H1 (cell line): ENCODE data around the gene NIFK. TPM values are rescaled to one million over a fixed set of nuclear protein-coding genes. Genes with fewer than 3 reads are reported as not detected.

Source experiments
- CTCF ChIA-PET: fragments of 300-600 bp; sonication (Branson Sonifier 250); formaldehyde crosslinking; loops from one replicate; lab custom pipeline; 2021; ENCODE audit not compliant: partially characterized antibody; lab: Charles Lee
- POLR2A ChIA-PET: fragments of 300-600 bp; sonication (Branson Sonifier 250); formaldehyde crosslinking; loops from one replicate; lab custom pipeline; 2021; ENCODE audit warnings: inconsistent platforms; ENCODE audit not compliant: partially characterized antibody; lab: Charles Lee
- DNase-seq, 2 experiments: peaks; one replicate each; pipeline versions ENCODE4 v3.0.0 to v3.0.0-alpha.2; 2010 to 2022; ENCODE audit warnings: low spot score in 2 of 2, low read depth in 1 of 2, mixed read lengths in 1 of 2
- FAIRE-seq: peaks from 2 replicates; lab custom pipeline; 2011; peaks lifted over from hg19 to GRCh38; lab: Jason Lieb, UNC
- H2AFZ ChIP-seq: 2 replicates; pipeline ENCODE4 v1.8.1; 2012; ENCODE audit warnings: low read length, inconsistent platforms
- H2AK5ac ChIP-seq: 2 replicates; pipeline ENCODE4 v1.6.1; 2013; ENCODE audit warnings: low read depth, low read length
- H2BK120ac ChIP-seq: replicated peaks from 2 replicates; pipeline ENCODE3; 2013; ENCODE audit warnings: low read depth, low read length, inconsistent platforms
- H2BK12ac ChIP-seq: 2 replicates; pipeline ENCODE4 v1.6.1; 2013; ENCODE audit warnings: low read depth, low read length
- H2BK15ac ChIP-seq: 2 replicates; pipeline ENCODE4 v1.6.1; 2013; ENCODE audit warnings: low read length
- H2BK20ac ChIP-seq: 2 replicates; pipeline ENCODE4 v1.6.1; 2013; ENCODE audit warnings: low read length
- H2BK5ac ChIP-seq: 2 replicates; pipeline ENCODE4 v1.6.1; 2013; ENCODE audit warnings: low read depth, low read length
- H3K14ac ChIP-seq: 2 replicates; pipeline ENCODE4 v1.6.1; 2013; ENCODE audit warnings: inconsistent platforms; ENCODE audit not compliant: insufficient read length
- H3K18ac ChIP-seq: 2 replicates; pipeline ENCODE4 v1.6.1; 2013; ENCODE audit warnings: low read length; ENCODE audit errors: extremely low read depth
- H3K23ac ChIP-seq: 2 replicates; pipeline ENCODE4 v1.6.1; 2013; ENCODE audit warnings: inconsistent platforms; ENCODE audit not compliant: insufficient read length
- H3K23me2 ChIP-seq: 2 replicates; pipeline ENCODE4 v1.6.1; 2013; ENCODE audit warnings: low read depth, low read length
- H3K27ac ChIP-seq: 2 replicates; pipeline ENCODE4 v1.6.1; 2011; ENCODE audit warnings: low read depth, low read length, inconsistent platforms
- H3K27me3 ChIP-seq, 4 experiments: replicated peaks in 1 of 4; 1 replicate in 1 of 4; 2 replicates in 3 of 4; pipeline versions ENCODE4 v1.6.1 to v1.8.1; 2011 to 2013; ENCODE audit warnings: low read length in 3 of 4, mild to moderate bottlenecking in 3 of 4, inconsistent platforms in 2 of 4, mixed read lengths in 2 of 4, moderate library complexity in 1 of 4; ENCODE audit not compliant: control insufficient read depth in 3 of 4, insufficient read depth in 3 of 4; ENCODE audit errors: extremely low read depth in 1 of 4
- H3K36me3 ChIP-seq, 4 experiments: 2 replicates each; pipeline versions ENCODE4 v1.6.1 to v1.8.1; 2011 to 2013; ENCODE audit warnings: mild to moderate bottlenecking in 4 of 4, low read length in 3 of 4, moderate library complexity in 2 of 4, control low read depth in 1 of 4, inconsistent platforms in 1 of 4; ENCODE audit not compliant: insufficient read depth in 4 of 4, control insufficient read depth in 2 of 4
- H3K4ac ChIP-seq: replicated peaks from 2 replicates; pipeline ENCODE3; 2013; ENCODE audit warnings: low read length, low read depth, mixed read lengths, inconsistent platforms; ENCODE audit not compliant: insufficient read length
- H3K4me1 ChIP-seq, 4 experiments: replicated peaks in 1 of 4; 1 replicate in 1 of 4; 2 replicates in 3 of 4; pipeline versions ENCODE4 v1.6.1 to v1.8.1; 2011 to 2013; ENCODE audit warnings: low read length in 3 of 4, inconsistent platforms in 2 of 4, mixed read lengths in 1 of 4; ENCODE audit not compliant: insufficient read depth in 4 of 4, control insufficient read depth in 3 of 4
- H3K4me2 ChIP-seq, 2 experiments: 2 replicates each; pipeline versions ENCODE4 v1.6.1 to v1.8.1; 2011 to 2013; ENCODE audit warnings: low read depth in 2 of 2, low read length in 2 of 2, control low read depth in 1 of 2, inconsistent platforms in 1 of 2, mild to moderate bottlenecking in 1 of 2; ENCODE audit not compliant: insufficient read depth in 1 of 2
- H3K4me3 ChIP-seq, 4 experiments: fragments of 200-600, 300-600 bp in 1 of 4; sonication (generic), shearing (Covaris generic), sonication (Bioruptor Twin) in 1 of 4; 2 replicates each; pipeline versions ENCODE4 v1.5.1 to v1.8.1; 2011 to 2016; ENCODE audit warnings: low read length in 4 of 4, low read depth in 3 of 4, control low read depth in 2 of 4, inconsistent platforms in 2 of 4, mild to moderate bottlenecking in 2 of 4, mixed read lengths in 1 of 4, moderate library complexity in 1 of 4; ENCODE audit not compliant: insufficient read depth in 2 of 4; ENCODE audit errors: extremely low read depth in 1 of 4
- H3K56ac ChIP-seq: replicated peaks from 2 replicates; pipeline ENCODE3; 2013; ENCODE audit warnings: low read depth, mild to moderate bottlenecking, mixed read lengths, low read length, inconsistent platforms; ENCODE audit not compliant: insufficient read length
- H3K79me1 ChIP-seq: 2 replicates; pipeline ENCODE4 v1.6.1; 2013; ENCODE audit warnings: low read depth, low read length, control low read depth
- H3K79me2 ChIP-seq, 2 experiments: 2 replicates each; pipeline versions ENCODE4 v1.6.1 to v1.8.1; 2012 to 2013; ENCODE audit warnings: low read length in 2 of 2, mild to moderate bottlenecking in 2 of 2, inconsistent platforms in 1 of 2; ENCODE audit not compliant: insufficient read depth in 2 of 2, control insufficient read depth in 1 of 2
- H3K9ac ChIP-seq, 4 experiments: replicated peaks in 1 of 4; 1 replicate in 1 of 4; 2 replicates in 3 of 4; pipeline versions ENCODE4 v1.6.1 to v1.8.1; 2011 to 2013; ENCODE audit warnings: low read depth in 3 of 4, low read length in 3 of 4, control low read depth in 2 of 4, mild to moderate bottlenecking in 2 of 4, moderate library complexity in 2 of 4, inconsistent platforms in 1 of 4; ENCODE audit errors: extremely low read depth in 1 of 4
- H3K9me3 ChIP-seq, 2 experiments: 2 replicates each; pipeline versions ENCODE4 v1.6.1 to v1.8.1; 2012 to 2013; ENCODE audit warnings: mild to moderate bottlenecking in 2 of 2, moderate library complexity in 2 of 2, control low read depth in 1 of 2, inconsistent platforms in 1 of 2, low read depth in 1 of 2, low read length in 1 of 2, mixed read lengths in 1 of 2; ENCODE audit not compliant: insufficient read depth in 2 of 2
- H4K20me1 ChIP-seq, 2 experiments: replicated peaks in 1 of 2; 2 replicates each; pipeline versions ENCODE3 to v1.8.1; 2011 to 2013; ENCODE audit warnings: inconsistent platforms in 2 of 2, low read length in 2 of 2, mild to moderate bottlenecking in 1 of 2; ENCODE audit not compliant: insufficient read depth in 2 of 2, control insufficient read depth in 1 of 2
- H4K5ac ChIP-seq: 2 replicates; pipeline ENCODE4 v1.6.1; 2013; ENCODE audit warnings: low read length, low read depth, mixed read lengths, inconsistent platforms; ENCODE audit not compliant: insufficient read length
- H4K8ac ChIP-seq: 2 replicates; pipeline ENCODE4 v1.8.0; 2013; ENCODE audit warnings: mild to moderate bottlenecking, moderate library complexity, low read length, inconsistent platforms; ENCODE audit not compliant: insufficient read depth; ENCODE audit errors: extremely low read depth
- H4K91ac ChIP-seq: replicated peaks from 2 replicates; pipeline ENCODE3; 2013; ENCODE audit warnings: low read length, mixed read lengths, inconsistent platforms; ENCODE audit not compliant: insufficient read length
- CBX5 ChIP-seq: fragments of 300-800, 300-1000 bp; sonication (generic); IDR thresholded peaks from 2 replicates; pipeline ENCODE4 v1.7.1; 2016; ENCODE audit warnings: antibody characterized with exemption, low read length, low read depth
- EGR1 ChIP-seq: IDR thresholded peaks from 2 replicates; pipeline ENCODE4 v1.6.1; 2011; ENCODE audit warnings: low read depth, low read length, borderline replicate concordance
- GTF2F1 ChIP-seq: IDR thresholded peaks from 2 replicates; pipeline ENCODE4 v1.6.1; 2012; ENCODE audit warnings: low read depth, low read length, improper control_type of control experiment, borderline replicate concordance
- KDM1A ChIP-seq: fragments of 200-600, 300-600 bp; sonication (generic); IDR thresholded peaks from 2 replicates; pipeline ENCODE4 v1.7.1; 2016; ENCODE audit warnings: mild to moderate bottlenecking, low read length, borderline replicate concordance
- MAFK ChIP-seq: IDR thresholded peaks from 2 replicates; pipeline ENCODE4 v1.6.1; 2012; ENCODE audit warnings: low read depth, mild to moderate bottlenecking, improper control_type of control experiment, low read length
- SIRT6 ChIP-seq: IDR thresholded peaks from one replicate; pipeline ENCODE4 v1.7.1; 2012; ENCODE audit warnings: low read length, inconsistent platforms
- TAF1 ChIP-seq: IDR thresholded peaks from 2 replicates; pipeline ENCODE4 v1.6.1; 2011; ENCODE audit warnings: mild to moderate bottlenecking, low read depth, low read length
- TAF7 ChIP-seq: optimal IDR thresholded peaks from 2 replicates; pipeline ENCODE3; 2011; ENCODE audit warnings: low read depth, mild to moderate bottlenecking, inconsistent platforms, low read length, moderate library complexity, borderline replicate concordance
- ZNF274 ChIP-seq: IDR thresholded peaks from 2 replicates; pipeline ENCODE4 v1.7.0; 2012; ENCODE audit warnings: low read length, borderline replicate concordance; ENCODE audit errors: extremely low read depth
- WGBS, 2 experiments: shearing (Covaris generic) in 1 of 2; methylation state at CpG; one replicate each; pipeline versions ENCODE4 v1.1.6 to v1.1.7; 2013 to 2015; ENCODE audit warnings: low lambda C conversion rate in 2 of 2, mixed read lengths in 2 of 2, inconsistent platforms in 1 of 2, low coverage in 1 of 2, missing lambda C conversion rate in 1 of 2; ENCODE audit not compliant: insufficient replicate concordance in 2 of 2, insufficient coverage in 1 of 2, insufficient read length in 1 of 2; ENCODE audit errors: extremely low coverage in 1 of 2, missing lambda C conversion rate in 1 of 2; 5-methylcytosine and 5-hydroxymethylcytosine counted together
- polyA plus RNA-seq, 7 experiments: library from polyadenylated mRNA; depleted of rRNA in 3 of 7; stranded (reverse) in 5 of 7; unstranded in 2 of 7; fragments of >200 nt in 5 of 7; fragments of 200-250 nt in 2 of 7; gene quantifications; 1 replicate in 5 of 7; 2 replicates in 1 of 7; 4 replicates in 1 of 7; pipeline versions ENCODE4 v1.2.1 to v1.2.3, GENCODE V29; 2011 to 2013; ENCODE audit warnings: missing spikeins in 2 of 7, mixed read lengths in 2 of 7
- total RNA-seq: library from RNA; stranded (reverse); fragmentation: NEBNext Ultra II Directional; extraction: Animal tissue kit (Norgen Biotek cat#: 25700); gene quantifications from 2 replicates; pipeline ENCODE4 v1.2.1, GENCODE V29; 2021

NIFK gene
- total and polyA plus RNA-seq, 2 of the 8 experiments (the other 6 are each of a cell fraction or from before 2014, with no cell fraction given): 24.4 to 117 TPM

DNA sequence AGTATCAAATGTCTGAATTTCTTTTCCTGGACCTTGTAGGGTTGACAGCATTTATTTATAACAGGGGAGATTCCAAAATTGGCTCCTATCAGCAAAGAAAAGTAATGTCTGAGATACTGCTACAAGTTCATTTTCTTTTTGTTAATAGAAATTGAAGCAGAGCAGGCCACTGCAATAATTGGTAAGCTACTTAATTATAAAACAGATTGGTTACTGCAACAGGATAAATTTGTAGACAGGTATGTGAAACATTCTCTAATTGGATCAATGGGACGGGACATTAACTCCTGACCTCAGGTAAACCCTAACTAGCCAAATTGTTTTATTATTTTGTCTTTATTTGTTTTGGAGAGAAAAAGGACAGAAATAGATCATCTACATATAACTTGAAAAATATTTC is 20.5 kb downstream of the NIFK start:
- WGBS, 2 experiments: 85% methylated on average over 1 of the region's 1 CpG; no CpG with 5 or more reads in 1 of the 2 experiments
- ChIA-PET CTCF (interaction anchor here (0.6 to 1.8 kb wide), 4 partner anchors 131 to 619 kb away, joined by 3 read pairs; no protein-coding TSS in a partner anchor), POLR2A (interaction anchor here (1.0 kb wide), 1 partner anchor 34 kb away, joined by 3 read pairs; no protein-coding TSS in a partner anchor)
- TF ChIP-seq MAFK (no peak), GTF2F1 (no peak), ZNF274 (no peak), CBX5 (no peak), EGR1 (no peak), TAF7 (no peak), KDM1A (no peak), SIRT6 (no peak), TAF1 (no peak)
- H2BK20ac ChIP-seq: no peak overlapping the region
- H2BK5ac ChIP-seq: no peak overlapping the region
- no peak overlapping the region for H3K4me3 ChIP-seq
- H4K5ac ChIP-seq: no peak overlapping the region
- H3K79me2 ChIP-seq: no peaks in the 10 kb centered on the region
- no peak overlapping the region for H3K14ac ChIP-seq
- H3K4me2 ChIP-seq: no peak overlapping the region
- H3K27me3 ChIP-seq: no peaks in the 10 kb centered on the region
- DNase-seq (no peak), FAIRE-seq (no peak)
- H2AK5ac ChIP-seq: no peak overlapping the region
- no peaks in the 10 kb centered on the region for H3K36me3 ChIP-seq
- H2BK120ac ChIP-seq: no peak overlapping the region
- no peak overlapping the region for H4K91ac ChIP-seq
- no peak overlapping the region for H3K27ac ChIP-seq
- H2AFZ ChIP-seq: no peak overlapping the region
- H3K9ac ChIP-seq: no peak overlapping the region
- H4K20me1 ChIP-seq: peaks cover 0 to 2% of the 10 kb centered on the region in 2 experiments
- H3K9me3 ChIP-seq: no peaks in the 10 kb centered on the region
- no peak overlapping the region for H3K18ac ChIP-seq
- no peak overlapping the region for H4K8ac ChIP-seq
- no peak overlapping the region for H3K4ac ChIP-seq
- H3K4me1 ChIP-seq: no peaks in the 10 kb centered on the region
- H3K23me2 ChIP-seq: no peaks in the 10 kb centered on the region
- H2BK12ac ChIP-seq: no peak overlapping the region
- no peaks in the 10 kb centered on the region for H3K79me1 ChIP-seq
- no peak overlapping the region for H3K23ac ChIP-seq
- H3K56ac ChIP-seq: no peak overlapping the region
- H2BK15ac ChIP-seq: no peak overlapping the region
